GM19455 (cell line): Measurements from ENCODE around the gene KCNS1.
"Not testable (repeated sequence)": the region's sequence is repeated elsewhere in the genome, so short reads cannot be mapped to it uniquely, and the experiment has no call there.

Source experiments
- ATAC-seq: cut with Tn5 transposase; IDR thresholded peaks from one replicate; pipeline ENCODE4 v1.9.1; 2021; ENCODE audit not compliant: unreplicated experiment

KCNS1 gene

DNA sequence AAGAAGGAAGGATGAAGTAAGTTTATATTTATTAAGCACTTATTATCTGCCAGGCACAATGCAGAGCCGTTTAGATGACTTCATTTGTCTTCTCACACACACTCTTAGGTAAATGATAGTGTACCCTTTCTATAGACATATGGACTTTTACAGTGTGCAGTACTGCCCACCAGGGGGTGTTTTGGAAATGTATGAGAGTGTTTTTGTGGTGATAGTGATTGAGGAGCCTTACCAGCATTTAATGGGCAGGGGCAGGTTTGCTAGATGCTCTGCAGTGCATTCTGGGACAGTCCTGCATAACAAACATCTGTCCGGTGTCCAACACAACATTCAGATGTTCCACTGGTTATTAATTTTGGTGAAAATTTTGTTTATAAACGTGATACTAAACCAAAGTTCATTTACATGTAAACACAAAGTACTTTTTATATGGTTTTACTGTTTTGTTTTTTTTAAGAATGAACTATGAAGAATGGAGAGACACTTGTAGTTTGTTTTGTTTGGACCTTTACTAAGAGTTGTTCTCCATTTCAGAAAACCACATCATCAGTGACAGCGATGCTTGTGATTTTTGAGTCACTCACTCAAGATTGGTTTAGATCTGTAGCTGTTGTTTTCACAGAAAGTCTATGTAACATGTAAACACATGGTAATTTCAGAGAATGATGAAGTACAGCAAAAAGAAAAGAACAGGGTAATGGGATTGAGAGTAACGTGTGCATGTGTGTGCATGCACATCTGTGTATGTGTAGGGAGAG lies 19.9 kb downstream of the KCNS1 start:
- no peak for ATAC-seq

DNA sequence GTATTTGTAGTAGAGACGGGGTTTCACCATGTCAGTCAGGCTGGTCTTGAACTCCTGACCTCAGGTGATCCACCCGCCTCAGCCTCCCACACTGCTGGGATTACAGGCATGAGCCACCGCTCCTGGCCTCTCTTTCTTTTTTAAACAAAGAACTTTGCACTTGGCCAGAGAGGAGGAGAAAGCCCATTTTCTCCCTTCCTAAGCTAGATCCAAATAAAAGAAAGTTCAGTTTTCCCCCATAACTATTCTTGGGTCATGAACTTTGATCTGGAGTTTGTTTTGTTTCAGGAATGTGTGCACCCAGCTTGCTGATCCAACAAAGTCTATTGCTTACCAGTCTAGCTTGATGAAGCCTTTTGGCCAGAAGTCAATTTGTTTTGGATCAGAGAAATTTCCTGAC lies 23.4 kb downstream of the KCNS1 start:
- ATAC-seq, result no peak

DNA sequence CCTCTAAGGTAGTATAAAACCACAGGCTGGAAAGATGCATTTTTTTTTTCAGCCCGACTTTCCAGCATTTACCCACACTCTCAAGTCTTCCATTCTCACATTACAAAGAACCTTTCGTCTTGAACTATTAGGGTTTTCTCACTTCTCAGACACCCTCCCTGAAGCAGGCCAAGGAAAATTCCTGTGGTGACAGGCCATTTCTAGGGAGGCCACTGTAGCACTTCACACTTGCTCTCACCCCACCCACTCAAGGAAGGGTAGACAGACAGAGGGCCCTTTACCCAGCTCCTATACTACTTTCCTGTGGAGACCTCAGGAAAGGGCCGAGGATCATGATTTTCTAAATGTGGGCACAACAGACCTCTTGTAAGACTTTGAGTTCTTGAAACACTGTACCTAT lies 27.7 kb downstream of the KCNS1 start:
- ATAC-seq, result no peak

DNA sequence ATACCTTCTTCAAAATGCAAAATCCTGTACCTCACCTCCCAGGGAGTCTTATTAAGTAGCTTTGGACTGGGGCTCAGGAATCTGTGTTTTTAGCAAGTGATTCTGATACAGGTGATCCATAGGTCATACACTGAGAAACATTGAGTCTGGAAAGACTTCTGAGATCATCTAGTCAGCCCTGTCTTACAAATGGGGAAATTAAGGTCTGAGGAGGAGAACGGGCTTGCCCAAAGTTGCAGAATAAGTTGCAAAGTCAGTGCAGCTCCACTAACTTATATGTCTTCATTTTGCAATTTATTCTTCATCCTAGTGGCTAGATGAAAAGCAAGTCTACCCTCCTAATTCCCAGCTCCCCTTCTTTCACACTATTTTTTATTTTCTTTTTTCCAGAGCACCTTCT lies 28.9 kb downstream of the KCNS1 start:
- no peak for ATAC-seq

DNA sequence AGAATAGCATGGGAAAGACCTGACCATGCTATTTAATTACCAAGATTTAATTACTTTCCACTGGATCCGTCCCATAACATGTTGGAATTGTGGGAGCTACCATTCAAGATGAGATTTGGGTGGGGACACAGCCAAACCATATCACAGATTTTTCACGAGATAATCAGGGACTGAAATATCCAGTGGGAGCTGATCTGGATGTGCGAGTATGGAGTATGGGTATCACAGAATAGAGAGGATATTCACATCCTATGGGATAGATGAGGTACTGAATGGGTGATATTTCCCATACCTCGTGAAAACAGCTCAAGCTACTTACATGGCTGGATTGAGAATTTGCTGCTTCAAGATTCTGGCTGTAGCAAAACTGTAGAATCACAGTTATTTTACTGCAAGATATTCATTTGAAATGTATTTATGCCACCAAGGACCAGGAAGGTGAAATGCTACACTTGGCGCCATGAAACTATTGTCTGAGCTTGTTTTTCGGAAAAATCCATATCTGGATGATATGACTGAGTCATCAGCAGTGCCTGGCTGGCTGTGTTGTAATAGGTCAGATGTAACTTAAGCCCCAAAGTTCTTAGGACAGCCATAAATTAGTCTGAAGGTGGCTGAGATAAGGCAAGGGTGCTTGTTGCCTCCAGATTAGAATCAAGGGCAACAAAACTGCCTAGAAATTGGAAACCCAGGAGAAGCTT lies 29.8 kb downstream of the KCNS1 start:
- no peak for ATAC-seq

DNA sequence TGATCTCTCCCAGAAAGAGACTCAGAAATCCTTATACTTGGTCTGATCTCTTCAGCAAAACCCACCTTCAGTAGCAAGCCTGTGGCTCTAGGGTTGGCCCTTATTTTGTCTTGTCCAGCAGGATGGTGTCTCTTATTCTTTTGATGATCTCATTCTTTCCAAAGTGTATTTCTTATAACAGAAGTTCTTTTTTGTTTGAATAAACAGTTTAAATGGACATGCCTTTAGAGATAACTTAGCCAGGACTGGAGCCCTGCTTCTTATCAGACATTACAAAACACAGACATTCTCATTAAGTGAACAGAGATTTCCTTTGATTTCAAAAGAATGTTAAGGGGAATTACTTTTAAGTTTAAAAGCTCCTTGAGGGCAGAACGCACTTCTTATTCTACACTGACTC lies 31.7 kb downstream of the KCNS1 start:
- no peak for ATAC-seq

DNA sequence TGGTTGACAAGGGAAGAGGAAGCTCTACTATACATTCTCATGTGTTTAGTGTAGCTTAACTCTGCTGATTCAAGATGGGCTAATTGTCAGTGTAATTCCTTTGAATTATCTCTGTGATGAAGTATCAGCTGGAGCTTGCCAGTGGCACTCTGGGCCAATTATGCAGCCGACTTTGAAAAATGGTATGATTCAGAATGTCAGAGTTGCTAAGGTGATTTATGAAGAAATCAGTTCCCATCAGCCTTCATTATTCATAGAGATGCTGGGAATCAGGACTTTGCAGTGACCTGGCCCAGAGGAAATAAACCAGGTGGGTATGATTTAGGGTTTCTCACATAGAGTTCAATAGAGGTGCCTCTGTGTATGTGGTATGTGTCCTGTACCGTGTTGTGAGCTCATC lies 33.4 kb downstream of the KCNS1 start:
- ATAC-seq, result no peak

DNA sequence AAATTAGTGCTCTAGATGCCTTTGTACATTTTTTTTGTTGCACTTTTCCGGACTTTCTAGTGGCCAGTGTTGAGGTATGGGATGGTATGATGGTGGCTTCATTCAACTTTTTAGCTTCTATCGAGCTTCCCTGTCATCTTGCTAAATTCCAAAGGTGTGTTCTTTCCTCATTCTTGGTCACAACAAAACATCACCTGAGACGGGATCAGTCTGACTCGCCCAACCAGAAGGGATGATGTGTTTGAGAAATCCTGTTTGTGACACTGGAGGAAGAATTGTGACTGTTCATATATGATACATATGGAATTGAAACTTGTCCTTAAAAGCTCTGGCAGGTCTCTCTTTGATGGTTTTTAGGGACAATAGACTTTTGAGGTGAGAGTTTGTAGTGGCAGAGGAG lies 33.8 kb downstream of the KCNS1 start:
- ATAC-seq, result no peak

DNA sequence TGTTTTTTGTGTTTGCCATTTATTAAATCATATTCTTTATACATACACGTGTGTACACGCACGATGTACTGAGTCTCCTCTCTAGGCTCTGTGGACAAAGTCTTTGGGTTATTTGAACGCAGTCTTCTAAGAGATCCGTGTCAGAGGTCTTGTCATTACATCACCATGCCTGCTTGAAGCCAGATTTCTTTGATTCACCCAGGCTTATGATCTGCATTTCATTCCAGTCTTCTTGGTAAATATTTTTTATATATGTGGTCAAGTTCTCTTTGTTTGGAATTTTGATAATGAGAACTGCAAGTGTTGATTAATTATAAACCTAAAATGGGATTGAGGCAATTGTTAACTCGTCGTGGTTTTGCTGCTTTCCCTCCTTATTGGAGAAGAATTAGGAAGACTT lies 34.6 kb downstream of the KCNS1 start:
- ATAC-seq, result no peak

DNA sequence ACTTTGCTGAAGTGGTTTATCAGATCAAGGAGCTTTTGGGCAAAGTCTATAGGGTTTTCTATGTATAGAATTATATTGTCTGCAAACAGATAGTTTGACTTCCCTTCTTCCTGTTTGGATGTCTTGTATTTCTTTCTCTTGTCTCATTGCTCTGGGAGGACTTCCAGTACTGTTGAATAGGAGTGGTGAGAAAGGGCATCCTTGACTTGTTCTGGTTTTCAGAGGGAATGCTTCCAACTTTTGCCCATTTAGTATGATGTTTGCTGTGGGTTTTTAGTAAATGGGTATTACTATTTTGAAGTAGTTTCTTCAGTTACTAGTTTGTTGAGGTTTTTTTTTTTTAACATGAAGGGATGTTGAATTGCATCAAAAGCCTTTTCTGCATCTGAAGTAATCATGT lies 36.1 kb downstream of the KCNS1 start:
- no peak for ATAC-seq

DNA sequence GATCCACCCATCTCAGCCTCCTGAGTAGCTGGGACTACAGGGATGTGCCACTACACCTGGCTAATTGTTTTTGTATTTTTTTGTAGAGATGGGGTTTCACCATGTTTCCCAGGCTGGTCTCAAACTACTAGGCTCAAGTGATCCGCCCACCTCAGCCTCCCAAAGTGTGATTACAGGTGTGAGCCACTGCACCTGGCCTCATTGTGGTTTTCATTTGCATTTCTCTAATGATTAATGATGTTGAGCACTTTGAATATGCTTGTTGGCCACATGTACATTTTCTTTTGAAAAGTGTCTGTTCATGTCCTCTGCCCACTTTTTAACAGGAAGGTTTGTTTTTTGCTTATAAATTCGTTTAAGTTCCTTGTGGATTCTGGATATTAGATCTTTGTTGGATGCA lies 37.8 kb downstream of the KCNS1 start:
- ATAC-seq, result not testable (repeated sequence)

DNA sequence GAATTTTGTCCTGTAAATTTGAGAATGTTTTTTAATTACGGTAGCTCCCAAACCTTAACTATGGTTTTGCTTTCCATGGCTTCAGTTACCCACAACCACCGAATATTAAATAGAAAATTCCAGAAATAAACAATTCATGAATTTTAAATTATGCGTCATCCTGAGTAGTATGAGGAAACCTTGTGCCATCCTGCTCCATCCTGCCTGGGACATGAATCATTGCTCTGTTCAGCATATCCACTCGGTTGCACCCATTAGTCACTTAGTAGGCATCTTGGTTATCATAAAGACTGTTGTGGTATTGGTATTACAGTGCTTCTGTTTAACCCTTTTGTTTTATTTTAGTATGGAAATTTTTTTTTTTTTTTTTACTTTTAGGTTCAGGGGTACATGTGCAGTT lies 39.7 kb downstream of the KCNS1 start:
- ATAC-seq, result no peak

DNA sequence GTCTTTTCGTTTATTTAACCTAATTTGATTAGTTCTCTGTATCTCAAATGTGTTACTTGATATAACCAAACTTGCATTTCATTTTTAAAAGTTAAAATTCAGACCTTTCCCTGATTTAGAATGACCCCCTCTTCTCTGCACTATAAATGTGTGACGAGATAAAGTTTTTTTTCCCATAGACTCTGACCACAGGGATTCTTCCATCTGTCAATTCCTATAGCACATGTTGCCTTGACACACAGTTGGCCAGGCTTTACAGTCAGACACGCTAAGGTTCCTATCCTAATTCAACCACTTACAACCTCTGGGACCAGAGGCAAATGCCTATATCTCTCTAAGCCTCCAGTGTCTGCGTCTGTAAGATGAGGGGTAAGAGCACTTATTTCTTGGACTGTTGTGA lies 40.6 kb downstream of the KCNS1 start:
- no peak for ATAC-seq

DNA sequence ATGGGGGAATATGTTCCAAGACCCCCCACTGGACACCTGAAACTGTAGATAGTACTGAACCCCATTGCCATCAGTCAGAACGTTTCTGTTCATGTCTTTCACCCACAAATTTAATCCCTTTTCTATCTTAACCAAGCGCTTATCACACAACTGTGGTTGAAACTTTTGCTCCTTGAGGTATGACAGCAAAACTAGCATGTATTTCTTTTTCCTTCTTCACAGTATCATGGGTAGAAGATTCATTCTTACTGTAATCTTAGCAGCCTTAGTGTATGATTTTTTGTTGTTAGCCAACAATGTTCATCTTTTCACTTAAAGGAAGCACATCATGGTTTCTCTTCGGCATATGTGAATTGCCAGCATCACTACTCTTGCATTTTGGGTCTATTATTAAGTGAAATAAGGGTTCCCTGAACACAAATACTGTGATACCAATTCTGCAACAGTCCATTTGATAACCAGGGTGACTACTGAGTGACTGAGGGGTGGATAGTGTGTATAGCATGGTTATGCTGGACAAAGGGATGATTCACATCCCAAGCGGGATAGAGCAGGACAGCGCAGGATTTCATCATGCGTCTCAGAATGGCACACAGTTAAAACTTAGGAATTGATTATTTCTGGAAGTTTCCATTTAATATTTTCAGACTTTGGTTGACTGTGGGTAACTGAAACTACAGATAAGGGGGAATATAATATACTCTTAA lies 41.8 kb downstream of the KCNS1 start:
- no peak for ATAC-seq

DNA sequence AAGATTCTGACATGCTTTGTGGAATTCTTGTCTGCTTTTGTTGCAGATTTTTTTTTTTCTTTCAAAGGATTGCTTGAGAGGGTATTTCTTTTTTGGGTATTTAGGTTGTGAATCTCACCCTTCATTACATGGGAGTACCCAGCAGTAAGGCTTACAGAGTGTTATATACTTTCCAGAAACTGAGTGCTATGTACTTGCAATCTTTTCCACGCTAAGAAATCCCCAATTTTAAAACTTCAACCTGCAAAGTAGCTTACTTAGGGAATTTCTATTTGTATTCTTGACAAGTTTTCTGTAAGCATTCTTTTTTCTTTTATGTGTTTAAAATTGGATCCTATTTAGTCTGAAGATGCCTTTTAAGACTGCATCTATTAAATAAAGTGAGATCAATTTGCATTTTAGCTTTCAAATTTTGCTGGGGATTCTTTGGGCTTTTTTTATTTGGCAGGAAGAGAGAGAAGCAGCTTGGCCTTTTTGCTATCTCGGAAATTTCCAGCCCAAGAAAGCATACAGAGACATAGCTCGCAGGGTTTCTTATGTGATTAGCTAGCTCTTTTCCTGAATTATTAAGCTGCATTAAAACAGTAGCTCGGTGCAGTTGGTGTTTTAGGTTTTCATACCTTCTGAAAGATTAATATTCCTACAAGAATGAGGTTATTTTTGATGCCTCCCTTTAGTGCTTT lies 42.6 kb downstream of the KCNS1 start:
- no peak for ATAC-seq

DNA sequence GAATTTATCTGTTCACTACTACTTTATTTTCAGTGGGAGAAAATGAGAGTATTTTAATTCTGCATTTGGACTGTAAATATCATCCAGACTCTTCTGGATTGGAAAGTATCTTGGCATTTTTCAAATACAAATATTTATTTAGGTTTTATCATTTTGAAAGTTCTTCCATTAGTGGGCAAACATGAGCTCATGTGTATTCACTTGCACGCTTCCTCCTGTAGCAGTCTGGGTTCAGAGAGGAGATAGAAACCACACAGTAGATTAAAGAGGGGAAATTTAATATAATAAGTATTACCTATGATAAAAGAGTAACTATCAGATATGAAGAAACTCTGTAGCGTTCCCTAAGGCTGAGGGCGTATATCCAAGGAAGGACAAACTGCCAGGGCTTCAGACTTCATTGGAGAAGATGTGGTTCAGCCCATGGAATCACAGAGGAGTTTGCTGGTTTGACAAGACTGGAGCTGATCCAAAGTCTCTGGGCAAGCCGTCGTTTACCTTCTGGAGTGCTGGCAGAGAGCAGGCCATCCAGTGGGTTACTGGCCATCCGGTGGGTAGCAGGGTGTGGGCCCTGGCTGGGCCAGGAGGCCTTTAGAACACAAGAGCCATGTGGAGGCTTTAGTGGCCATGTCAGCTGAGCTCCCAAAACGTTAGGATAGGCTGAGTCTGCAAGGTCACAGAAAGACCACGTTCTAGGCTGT lies 44.3 kb downstream of the KCNS1 start:
- no peak for ATAC-seq

DNA sequence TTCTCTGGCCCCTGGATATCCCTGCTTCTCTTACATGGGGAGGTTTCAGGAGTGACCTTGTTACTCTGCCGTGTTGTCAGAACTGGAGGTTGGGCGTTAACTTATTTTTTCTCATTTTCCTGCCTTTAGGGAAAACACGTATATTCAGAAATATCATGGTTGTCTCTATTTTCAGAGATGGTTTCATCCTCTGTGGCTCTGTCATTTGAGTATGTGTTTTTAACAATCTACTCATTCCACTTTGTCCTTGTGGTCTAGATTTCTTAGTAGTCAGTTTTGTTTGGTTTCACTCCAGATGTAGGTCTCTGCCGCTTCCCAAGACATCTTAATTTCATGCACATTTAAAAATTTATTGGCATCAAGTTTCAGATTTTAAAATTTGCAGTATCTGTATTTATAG lies 45.9 kb downstream of the KCNS1 start:
- no peak for ATAC-seq

DNA sequence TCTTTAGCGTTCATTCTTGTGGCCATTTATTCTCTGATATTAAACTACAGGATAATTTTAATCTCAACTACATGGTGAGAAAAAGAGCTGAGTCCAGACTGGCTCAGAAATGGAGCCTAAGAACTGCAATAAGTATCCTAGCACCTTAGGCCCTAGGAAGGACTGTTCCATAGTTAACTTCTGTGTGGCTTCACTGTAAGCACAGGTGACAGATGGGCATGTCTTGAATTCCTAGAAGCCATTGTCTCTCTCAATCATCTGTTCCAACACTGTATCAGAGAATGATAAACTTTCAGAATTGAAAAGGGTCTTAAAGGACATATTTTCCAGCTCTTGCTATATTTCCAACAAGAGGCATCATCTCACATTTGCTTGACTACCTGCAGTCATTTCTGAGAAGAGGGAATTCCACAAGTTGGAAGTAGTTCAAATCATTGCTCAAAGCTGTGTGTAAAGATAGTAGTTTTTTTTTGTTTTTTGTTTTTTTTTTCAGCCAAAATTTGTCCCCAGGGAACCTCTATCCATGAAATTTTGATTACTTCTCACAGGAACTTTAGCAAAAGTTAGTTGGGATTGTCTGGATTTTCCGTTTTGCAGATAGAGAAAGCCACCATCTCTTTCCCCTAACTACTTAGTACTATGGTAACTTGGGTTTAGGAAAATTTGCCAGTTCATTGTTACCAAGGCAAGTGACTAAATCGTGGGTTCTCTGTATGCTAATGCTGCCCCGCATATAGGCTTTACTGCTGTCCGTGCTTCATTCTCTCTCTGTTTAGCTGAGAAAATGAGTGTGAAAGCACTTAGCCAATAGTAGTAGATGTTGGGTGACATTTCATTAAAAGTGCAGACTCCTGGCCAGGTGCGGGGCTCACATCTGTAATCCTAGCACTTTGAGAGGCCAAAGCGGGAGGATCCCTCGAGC lies 47.2 kb downstream of the KCNS1 start:
- no peak for ATAC-seq

DNA sequence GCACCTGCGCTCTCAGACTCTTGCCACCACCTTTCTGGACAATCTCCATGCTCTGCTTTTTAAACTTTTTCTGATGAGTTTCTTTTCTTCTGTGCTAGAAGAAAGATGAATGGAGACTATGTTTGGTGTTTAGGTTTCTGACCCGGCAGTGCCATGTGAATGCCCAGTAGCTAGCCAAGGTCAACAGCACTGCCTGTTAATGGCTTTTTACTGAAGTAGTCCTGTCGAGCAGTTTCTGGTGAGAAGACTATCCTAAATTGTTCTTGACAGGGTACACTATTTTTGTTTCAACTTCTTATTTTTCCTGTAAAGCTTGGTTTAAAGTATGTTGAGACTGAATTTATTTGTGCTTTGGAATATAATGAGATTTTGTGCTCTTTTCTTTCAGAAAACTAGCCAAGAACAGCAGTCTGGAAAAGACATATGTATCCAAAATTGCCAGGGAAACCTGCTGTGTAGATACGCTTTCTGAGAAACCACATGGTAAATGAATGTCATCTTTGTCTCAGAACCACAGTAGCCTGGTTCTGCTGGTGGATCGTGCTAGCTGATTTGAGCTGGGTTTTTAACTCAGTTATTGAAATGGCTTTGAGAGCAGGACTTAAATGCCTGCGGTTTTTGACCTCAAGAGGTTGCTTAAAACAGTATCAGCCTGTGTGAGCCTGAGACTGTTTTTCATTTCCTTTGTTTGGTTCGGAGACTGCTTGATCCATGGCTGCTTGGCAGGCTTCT lies 48.1 kb downstream of the KCNS1 start:
- peak; percentile 62 for ATAC-seq
